HG03139 (cell line): ENCODE data around the gene SETDB2.

ENCODE experiments used
- ATAC-seq: cut with Tn5 transposase; IDR thresholded peaks from one replicate; pipeline ENCODE4 v1.9.1; 2021; ENCODE audit not compliant: unreplicated experiment

The SETDB2 gene

GRCh38 chr13:49428041-49428763 lies 15.9 kb upstream of the SETDB2 start:
- no peak for ATAC-seq

- no peak for ATAC-seq
Measured at GRCh38 chr13:49429121-49429520, 15.0 kb upstream of the SETDB2 start.

- no peak for ATAC-seq
Measured at GRCh38 chr13:49435992-49436391, 8.1 kb upstream of the SETDB2 start.

DNA sequence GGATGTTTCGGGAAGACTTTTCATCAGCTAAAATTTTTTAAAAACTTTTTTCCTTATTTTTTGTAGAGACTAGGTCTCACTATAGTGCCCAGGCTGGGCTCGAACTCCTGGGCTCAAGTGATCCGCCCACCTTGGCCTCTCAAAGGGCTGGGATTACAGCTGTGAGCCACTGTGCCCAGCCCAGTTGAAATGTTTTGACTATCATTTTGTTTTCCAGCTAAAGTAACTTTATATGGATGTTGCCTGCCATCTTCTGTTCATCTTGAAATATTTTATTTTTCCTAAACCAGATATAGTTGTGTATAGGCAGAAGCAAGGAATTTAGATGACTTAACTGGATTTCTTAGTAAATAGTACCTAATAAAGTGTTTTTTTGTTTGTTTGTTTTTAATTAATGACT lies 7.2 kb upstream of the SETDB2 start:
- ATAC-seq: no peak

GRCh38 chr13:49437705-49438104 lies 6.4 kb upstream of the SETDB2 start:
- no peak for ATAC-seq

DNA sequence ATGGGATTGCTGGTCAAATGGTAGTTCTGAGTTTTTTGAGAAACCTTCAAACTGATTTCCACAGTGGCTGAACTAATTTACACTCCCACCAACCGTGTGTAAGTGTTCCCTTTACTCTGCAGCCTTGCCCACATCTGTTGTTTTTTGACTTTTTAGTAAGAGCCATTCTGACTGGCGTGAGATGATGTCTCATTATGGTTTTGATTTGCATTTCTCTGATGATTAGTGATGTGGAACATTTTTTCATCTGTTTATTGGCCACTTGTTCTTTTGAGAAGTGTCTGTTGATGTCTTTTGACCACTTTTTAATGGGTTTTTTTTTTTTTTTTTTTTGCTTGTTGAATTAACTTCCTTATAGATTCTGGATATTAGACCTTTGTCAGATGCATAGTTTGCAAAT lies 4.5 kb upstream of the SETDB2 start:
- ATAC-seq: no peak

DNA sequence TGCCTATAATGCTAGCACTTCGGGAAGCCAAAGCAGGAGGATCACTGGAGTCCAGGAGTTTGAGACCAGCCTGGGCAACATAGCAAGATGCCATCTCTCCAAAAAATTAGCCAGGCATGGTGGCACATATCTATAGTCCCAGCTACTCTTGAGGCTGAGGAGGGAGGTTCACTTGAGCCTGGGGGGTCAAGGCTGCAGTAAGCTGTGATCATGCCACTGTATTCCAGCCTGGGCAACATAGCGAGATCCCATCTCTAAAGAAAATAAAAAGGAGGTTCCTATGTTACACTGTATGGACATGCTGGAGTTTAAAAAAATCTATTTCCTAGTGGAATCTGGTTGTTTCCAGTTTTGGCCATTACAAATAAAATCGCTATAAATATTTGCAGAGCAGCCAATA lies 2.8 kb upstream of the SETDB2 start:
- no peak for ATAC-seq

- no peak for ATAC-seq
Measured at GRCh38 chr13:49441846-49442245, 2.2 kb upstream of the SETDB2 start.

- no peak for ATAC-seq
Measured at GRCh38 chr13:49443357-49443703, 744 bp upstream of the SETDB2 start.

- peak; percentile 5 for ATAC-seq
Measured at GRCh38 chr13:49444524-49445395, 686 bp downstream of the SETDB2 start.

GRCh38 chr13:49446473-49446872 lies 2.4 kb downstream of the SETDB2 start:
- ATAC-seq: no peak

DNA sequence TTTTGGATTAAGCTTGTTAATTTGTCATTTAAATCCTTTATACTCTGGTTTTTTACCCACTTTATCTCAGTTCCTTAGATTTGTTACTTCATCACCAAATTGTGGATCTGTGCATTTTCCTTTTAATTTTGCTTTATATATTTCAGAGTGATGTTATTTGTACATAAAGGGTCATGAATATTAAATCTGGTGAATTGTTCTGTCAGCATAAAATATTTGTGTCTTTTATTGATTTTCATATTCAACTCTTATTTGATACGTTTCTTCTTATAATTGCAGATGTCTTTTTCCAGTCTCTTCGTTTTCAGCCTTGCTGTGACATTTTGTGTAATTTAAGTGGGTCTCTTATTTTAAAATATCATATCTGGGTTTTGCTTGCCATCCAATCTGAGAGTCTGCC lies 4.7 kb downstream of the SETDB2 start:
- no peak for ATAC-seq

- no peak for ATAC-seq
Measured at GRCh38 chr13:49450105-49450819, 6.2 kb downstream of the SETDB2 start.

- no peak for ATAC-seq
Measured at GRCh38 chr13:49452725-49453457, 8.8 kb downstream of the SETDB2 start.

- ATAC-seq: no peak
Measured at GRCh38 chr13:49453465-49453864, 9.4 kb downstream of the SETDB2 start.

DNA sequence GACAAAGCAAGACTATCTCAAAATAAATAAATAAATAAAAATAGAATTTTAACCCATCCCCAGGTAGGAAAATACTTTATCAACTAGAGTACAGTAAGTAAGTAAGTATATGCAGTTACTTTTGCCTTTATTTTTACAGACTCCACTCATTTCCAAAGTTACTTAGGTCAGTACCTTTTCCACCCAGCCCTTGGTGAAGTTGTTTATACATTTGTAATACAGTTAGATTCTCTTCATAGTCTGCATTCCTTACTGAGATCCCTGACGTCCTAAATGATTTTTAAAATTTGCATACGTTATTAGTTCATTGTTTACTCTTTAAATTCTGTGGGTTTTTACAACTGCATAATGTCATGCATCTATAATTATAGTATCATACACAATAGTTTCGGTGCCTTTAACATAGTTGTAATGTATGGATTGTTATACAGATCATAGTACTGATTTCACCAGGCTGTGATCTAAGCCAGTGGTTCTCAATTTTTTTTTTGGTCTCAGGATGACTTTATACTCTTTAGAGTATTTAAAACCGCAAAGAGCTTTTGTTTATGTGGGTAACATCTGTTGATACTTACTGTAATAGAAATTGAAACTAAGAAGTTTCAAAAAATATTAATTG lies 10.4 kb downstream of the SETDB2 start:
- peak; percentile 89 for ATAC-seq

- ATAC-seq: no peak
Measured at GRCh38 chr13:49455007-49455398, 10.9 kb downstream of the SETDB2 start.

DNA sequence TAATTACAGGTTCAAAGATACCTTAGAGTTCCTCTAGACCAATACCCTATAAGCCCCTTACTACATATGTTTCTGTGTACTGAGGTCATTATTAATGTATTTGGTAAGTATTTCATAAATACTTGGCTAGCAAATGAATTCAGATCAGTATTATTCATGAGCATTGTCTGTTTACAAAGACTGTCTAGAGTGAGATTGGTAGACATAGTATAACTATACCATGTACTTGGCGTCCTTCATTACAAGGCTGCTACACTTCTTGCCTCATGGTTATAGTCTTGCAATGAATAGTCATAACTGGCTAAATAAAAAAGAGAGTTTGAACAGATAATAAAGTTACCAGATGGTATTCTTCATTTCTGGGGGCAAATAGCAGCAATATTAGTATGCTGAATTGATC lies 12.1 kb downstream of the SETDB2 start:
- ATAC-seq: no peak

- no peak for ATAC-seq
Measured at GRCh38 chr13:49457221-49457620, 13.1 kb downstream of the SETDB2 start.

DNA sequence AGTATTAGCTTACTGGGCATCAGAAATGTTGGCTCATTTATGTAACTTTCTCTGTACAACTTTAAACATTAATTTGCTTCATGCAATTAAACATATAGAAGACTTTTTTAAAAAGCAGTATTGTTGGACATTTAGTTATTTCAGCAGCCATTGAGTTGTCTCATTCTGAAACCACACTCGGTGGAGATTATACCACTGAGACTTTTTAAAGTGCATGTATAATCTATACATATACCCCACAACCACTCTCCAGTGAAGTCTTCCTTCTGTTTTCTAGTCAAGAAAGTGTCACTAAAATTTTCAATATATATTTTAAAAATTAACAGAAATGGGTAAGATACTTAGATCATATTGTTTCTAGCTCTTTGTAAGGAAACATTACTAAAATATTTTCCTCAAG lies 15.5 kb downstream of the SETDB2 start:
- ATAC-seq: no peak

DNA sequence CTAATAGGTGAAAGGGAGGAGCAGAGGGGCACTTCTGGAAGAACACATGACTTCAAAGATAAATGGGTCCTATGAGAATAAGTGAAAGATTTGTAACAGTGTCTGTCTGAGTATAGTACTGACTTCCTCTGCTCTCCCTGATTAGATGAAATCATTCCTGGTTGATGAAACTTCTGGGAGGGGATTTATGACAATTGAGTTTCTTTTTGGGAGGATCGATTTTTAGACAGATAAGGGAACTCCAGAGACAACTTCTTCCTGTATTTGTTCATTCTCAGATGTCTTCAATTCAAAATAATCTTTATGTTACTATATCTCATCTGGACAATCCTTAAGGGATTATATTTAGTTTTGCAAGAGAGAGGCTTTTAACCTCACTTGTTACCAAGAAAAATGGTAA lies 20.0 kb downstream of the SETDB2 start:
- ATAC-seq: no peak
